Caco-2 (cell line): ENCODE results near the gene ERVV-1. TPM values are rescaled to one million over a fixed set of nuclear protein-coding genes. Genes with fewer than 3 reads are reported as not detected.
"Not testable (repeated sequence)": the region's sequence is repeated elsewhere in the genome, so short reads cannot be mapped to it uniquely, and the experiment has no call there.

Experiments used
- BruUV-seq: library from RNA; stranded (reverse); fragments of 400-500 nt; replicated peaks from 2 replicates; lab custom pipeline; 2021; lab: Mats Ljungman, UMichigan
- CTCF ChIA-PET: fragments of 300-600 bp; sonication (Branson Sonifier 250); formaldehyde crosslinking; loops from one replicate; lab custom pipeline; 2022; ENCODE audit warnings: antibody characterized with exemption; lab: Charles Lee
- POLR2A ChIA-PET: fragments of 300-600 bp; sonication (Branson Sonifier 250); formaldehyde crosslinking; loops from one replicate; lab custom pipeline; 2022; ENCODE audit warnings: antibody characterized with exemption; lab: Charles Lee
- DNase-seq, 2 experiments: peaks; one replicate each; pipeline versions ENCODE4 v3.0.0 to v3.0.0-alpha.2; 2020 to 2022
- H3K27me3 ChIP-seq: replicated peaks from 2 replicates; pipeline ENCODE4 v1.6.0; 2011; ENCODE audit warnings: low read length; ENCODE audit not compliant: control insufficient read depth, insufficient read depth
- H3K36me3 ChIP-seq: 2 replicates; pipeline ENCODE4 v1.5.1; 2011; ENCODE audit warnings: low read length; ENCODE audit not compliant: control insufficient read depth, insufficient read depth
- H3K4me1 ChIP-seq: fragments of 250-450 bp; sonication (Bioruptor Pico); 2 replicates; pipeline ENCODE4 v1.5.1; 2020; ENCODE audit warnings: mild to moderate bottlenecking
- H3K4me3 ChIP-seq: 2 replicates; pipeline ENCODE4 v1.5.1; 2011; ENCODE audit warnings: low read depth, mild to moderate bottlenecking, control low read depth, low read length
- H3K9me3 ChIP-seq: fragments of 250-450 bp; sonication (Bioruptor Pico); 2 replicates; pipeline ENCODE4 v1.5.1; 2020; ENCODE audit warnings: mild to moderate bottlenecking, moderate library complexity
- H3K27ac Mint-ChIP-seq: one replicate; pipeline ENCODE4 v1.8.0; 2022; ENCODE audit warnings: mixed read lengths; ENCODE audit not compliant: unreplicated experiment
- H3K27me3 Mint-ChIP-seq: one replicate; pipeline ENCODE4 v1.8.0; 2022; ENCODE audit warnings: mixed read lengths; ENCODE audit not compliant: insufficient read depth, unreplicated experiment
- H3K36me3 Mint-ChIP-seq: one replicate; pipeline ENCODE4 v1.8.0; 2022; ENCODE audit warnings: mild to moderate bottlenecking, mixed read lengths; ENCODE audit not compliant: insufficient read depth, unreplicated experiment
- H3K4me1 Mint-ChIP-seq: one replicate; pipeline ENCODE4 v1.8.0; 2022; ENCODE audit warnings: low read depth, mixed read lengths; ENCODE audit not compliant: unreplicated experiment
- H3K4me3 Mint-ChIP-seq: one replicate; pipeline ENCODE4 v1.8.0; 2022; ENCODE audit warnings: mild to moderate bottlenecking, moderate library complexity, mixed read lengths; ENCODE audit not compliant: unreplicated experiment
- H3K9me3 Mint-ChIP-seq: one replicate; pipeline ENCODE4 v1.8.0; 2022; ENCODE audit warnings: mixed read lengths; ENCODE audit not compliant: unreplicated experiment
- CTCF ChIP-seq, 2 experiments: fragments of 200-600 bp in 1 of 2; IDR thresholded peaks; 1 replicate in 1 of 2; 2 replicates in 1 of 2; pipeline versions ENCODE4 v1.5.1 to v1.8.0; 2011 to 2022; ENCODE audit warnings: antibody characterized with exemption in 1 of 2, control low read depth in 1 of 2, inconsistent platforms in 1 of 2, low read depth in 1 of 2, low read length in 1 of 2, mild to moderate bottlenecking in 1 of 2, moderate library complexity in 1 of 2; ENCODE audit not compliant: insufficient read depth in 1 of 2, severe bottlenecking in 1 of 2, unreplicated experiment in 1 of 2
- intact Hi-C: fragments of 100-400 bp; cut with micrococcal nuclease; formaldehyde crosslinking; loops from one replicate; pipeline ENCODE4 v1.10.0; 2022; ENCODE audit not compliant: unreplicated experiment
- total RNA-seq: library from RNA; stranded (reverse); gene quantifications from 2 replicates; pipeline ENCODE4 v1.2.3, GENCODE V29; 2022

Gene ERVV-1
- total RNA-seq, 1 experiment from 2014 or later: not detected

GRCh38 chr19:53015159-53015558 lies 1.4 kb downstream of the ERVV-1 start:
- Histone ChIP-seq H3K4me3 (no peak overlapping the region), H3K27me3 (no peaks in the 10 kb centered on the region), H3K4me1 (no peaks in the 10 kb centered on the region; the same call in 1 of the 2 replicates), H3K9me3 (peaks cover 18% of the 10 kb centered on the region; the same call in 1 of the 2 replicates), H3K36me3 (no peaks in the 10 kb centered on the region)
- intact Hi-C loops: no loop called here
- BruUV-seq: no TSS peak
- peaks cover 6% of the 10 kb centered on the region for H3K36me3 Mint-ChIP-seq
- no peak for TF ChIP-seq CTCF (IDR thresholded peaks at IDR 0.05; ENCODE audit: insufficient read depth in 1 of 2, low read depth in 1 of 2, low read length in 1 of 2, severe bottlenecking in 1 of 2, unreplicated experiment in 1 of 2)
- POLR2A ChIA-PET: no interaction called here
- no peaks in the 10 kb centered on the region for H3K4me1 Mint-ChIP-seq
- CTCF ChIA-PET: no interaction called here
- no peak overlapping the region for H3K4me3 Mint-ChIP-seq
- H3K27ac Mint-ChIP-seq: no peak overlapping the region
- peaks cover 24% of the 10 kb centered on the region for H3K9me3 Mint-ChIP-seq
- H3K27me3 Mint-ChIP-seq: no peaks in the 10 kb centered on the region
- no peak for DNase-seq

- H3K9me3 ChIP-seq: peaks cover 16% of the 10 kb centered on the region; the same call in 1 of the 2 replicates
- Mint-ChIP-seq H3K27me3 (no peaks in the 10 kb centered on the region), H3K9me3 (peaks cover 24% of the 10 kb centered on the region), H3K4me3 (no peak overlapping the region), H3K4me1 (no peaks in the 10 kb centered on the region), H3K27ac (no peak overlapping the region), H3K36me3 (peaks cover 6% of the 10 kb centered on the region)
- H3K4me1 ChIP-seq: no peaks in the 10 kb centered on the region; the same call in 1 of the 2 replicates
- no TSS peak for BruUV-seq
- no peaks in the 10 kb centered on the region for H3K27me3 ChIP-seq
- no peak for TF ChIP-seq CTCF (IDR thresholded peaks at IDR 0.05; ENCODE audit: insufficient read depth in 1 of 2, low read depth in 1 of 2, low read length in 1 of 2, severe bottlenecking in 1 of 2, unreplicated experiment in 1 of 2)
- no peak for DNase-seq
- H3K4me3 ChIP-seq: no peak overlapping the region
- ChIA-PET POLR2A (no interaction called here), CTCF (no interaction called here)
- no peaks in the 10 kb centered on the region for H3K36me3 ChIP-seq
- intact Hi-C loops: no loop called here
Observed at GRCh38 chr19:53015730-53016129, 2.0 kb downstream of the ERVV-1 start.

GRCh38 chr19:53019684-53020083 lies 6.0 kb downstream of the ERVV-1 start:
- H3K27me3 ChIP-seq: no peaks in the 10 kb centered on the region
- peaks cover 16% of the 10 kb centered on the region; the same call in 1 of the 2 replicates for H3K9me3 ChIP-seq
- intact Hi-C loops: no loop called here
- H3K9me3 Mint-ChIP-seq: peaks cover 26% of the 10 kb centered on the region
- no peaks in the 10 kb centered on the region for H3K27me3 Mint-ChIP-seq
- H3K27ac Mint-ChIP-seq: no peak overlapping the region
- H3K36me3 Mint-ChIP-seq: peaks cover 6% of the 10 kb centered on the region
- no peak overlapping the region for H3K4me3 Mint-ChIP-seq
- ChIA-PET POLR2A (no interaction called here), CTCF (no interaction called here)
- no peak overlapping the region for H3K4me3 ChIP-seq
- H3K4me1 Mint-ChIP-seq: no peaks in the 10 kb centered on the region
- TF ChIP-seq CTCF (IDR thresholded peaks at IDR 0.05; ENCODE audit: insufficient read depth in 1 of 2, low read depth in 1 of 2, low read length in 1 of 2, severe bottlenecking in 1 of 2, unreplicated experiment in 1 of 2): no peak
- no peak for DNase-seq
- BruUV-seq: no TSS peak
- no peaks in the 10 kb centered on the region for H3K36me3 ChIP-seq
- H3K4me1 ChIP-seq: no peaks in the 10 kb centered on the region; the same call in 1 of the 2 replicates

- H3K36me3 ChIP-seq, CTCF ChIA-PET, POLR2A ChIA-PET, H3K4me1 Mint-ChIP-seq, intact Hi-C loops, H3K4me3 ChIP-seq, BruUV-seq, H3K27me3 ChIP-seq, H3K4me1 ChIP-seq, H3K27me3 Mint-ChIP-seq: not testable (repeated sequence)
- peaks cover 24% of the 10 kb centered on the region for H3K9me3 Mint-ChIP-seq
- H3K4me3 Mint-ChIP-seq: peak overlapping the region; percentile 33
- peak overlapping the region; percentile 55 for H3K27ac Mint-ChIP-seq
- peak; percentile 60 to 66 for DNase-seq
- H3K36me3 Mint-ChIP-seq: peaks cover 11% of the 10 kb centered on the region
- peaks cover 24% of the 10 kb centered on the region; the same call in 1 of the 2 replicates for H3K9me3 ChIP-seq
Observed at GRCh38 chr19:53028306-53028705, 14.6 kb downstream of the ERVV-1 start.
